Muscle of back (tissue), 11 donors: ENCODE data around the gene RNF135. TPM values are rescaled to one million over a fixed set of nuclear protein-coding genes. Genes with fewer than 3 reads are reported as not detected.
"Not testable (repeated sequence)": the region's sequence is repeated elsewhere in the genome, so short reads cannot be mapped to it uniquely, and the experiment has no call there.

ENCODE experiments used
- DNase-seq, 3 donors: peaks; one replicate each; pipeline versions ENCODE4 v3.0.0 to v3.0.0-alpha.2; 2013
- polyA plus RNA-seq, 10 donors: library from polyadenylated mRNA; unstranded; fragments of 120-200 nt; gene quantifications; one replicate each; pipeline ENCODE4 v1.2.1, GENCODE V29; 2013; ENCODE audit not compliant: insufficient read length in 10 of 10

Gene RNF135
- polyA plus RNA-seq, 10 donors = 7.6 to 11.9 (median 9.6) TPM

GRCh38 chr17:30996486-30996885 lies 25.6 kb downstream of the RNF135 start:
- DNase-seq = no peak

GRCh38 chr17:30997270-30997669 lies 26.4 kb downstream of the RNF135 start:
- DNase-seq = no peak

GRCh38 chr17:30997842-30998241 lies 27.0 kb downstream of the RNF135 start:
- DNase-seq = no peak

GRCh38 chr17:31002047-31002446 lies 31.2 kb downstream of the RNF135 start:
- no peak for DNase-seq

- DNase-seq = no peak
These were observed 32.5 kb downstream of the RNF135 start for GRCh38 chr17:31003225-31003866.

- DNase-seq = no peak
These were observed 33.3 kb downstream of the RNF135 start for GRCh38 chr17:31004160-31004559.

GRCh38 chr17:31007695-31008373 lies 37.0 kb downstream of the RNF135 start:
- DNase-seq = no peak

GRCh38 chr17:31008374-31009041 lies 37.7 kb downstream of the RNF135 start:
- DNase-seq = peak; percentile 33 to 90 (median 68)

- peak in 1 of 3 donors; percentile 11 for DNase-seq
These were observed 38.3 kb downstream of the RNF135 start for GRCh38 chr17:31009042-31009702.

- DNase-seq = peak in 1 of 3 donors; percentile 12
These were observed 39.2 kb downstream of the RNF135 start for GRCh38 chr17:31010014-31010413.

- DNase-seq = no peak
These were observed 43.0 kb downstream of the RNF135 start for GRCh38 chr17:31013844-31014243.

- no peak for DNase-seq
These were observed 44.8 kb downstream of the RNF135 start for GRCh38 chr17:31015639-31016038.

- no peak for DNase-seq
These were observed 48.2 kb downstream of the RNF135 start for GRCh38 chr17:31019004-31019403.

GRCh38 chr17:31023171-31023570 lies 52.3 kb downstream of the RNF135 start:
- DNase-seq = not testable (repeated sequence)

- DNase-seq = no peak
These were observed 61.0 kb downstream of the RNF135 start for GRCh38 chr17:31031841-31032240.

- DNase-seq = not testable (repeated sequence)
These were observed 64.8 kb downstream of the RNF135 start for GRCh38 chr17:31035611-31036010.

- DNase-seq = not testable (repeated sequence)
These were observed 70.0 kb downstream of the RNF135 start for GRCh38 chr17:31040837-31041236.

- not testable (repeated sequence) for DNase-seq
These were observed 71.5 kb downstream of the RNF135 start for GRCh38 chr17:31042378-31042777.

GRCh38 chr17:31046856-31047425 lies 76.1 kb downstream of the RNF135 start:
- not testable (repeated sequence) for DNase-seq

- DNase-seq = no peak
These were observed 77.3 kb downstream of the RNF135 start for GRCh38 chr17:31048142-31048541.

GRCh38 chr17:31048780-31049179 lies 77.9 kb downstream of the RNF135 start:
- no peak for DNase-seq
